A673 (cell line): Measurements from ENCODE around the gene C1orf174. TPM values are rescaled to one million over a fixed set of nuclear protein-coding genes. Genes with fewer than 3 reads are reported as not detected.

Experiments
- BruUV-seq: library from RNA; stranded (reverse); fragments of 400-500 nt; replicated peaks from 2 replicates; lab custom pipeline; 2021; lab: Mats Ljungman, UMichigan
- CTCF ChIA-PET: fragments of 300-600 bp; sonication (Branson Sonifier 250); formaldehyde crosslinking; loops from one replicate; lab custom pipeline; 2022; ENCODE audit warnings: antibody characterized with exemption; lab: Charles Lee
- POLR2A ChIA-PET: fragments of 300-600 bp; sonication (Branson Sonifier 250); formaldehyde crosslinking; loops from one replicate; lab custom pipeline; 2022; ENCODE audit warnings: antibody characterized with exemption; ENCODE audit not compliant: low non-redundant PET; lab: Charles Lee
- DNase-seq: peaks from one replicate; pipeline ENCODE4 v3.0.0-alpha.2; 2015; ENCODE audit warnings: low spot score
- H3K27ac ChIP-seq: fragments of 200-600 bp; sonication (generic); 2 replicates; pipeline ENCODE4 v1.5.1; 2016; ENCODE audit warnings: mixed run types, low read depth, mild to moderate bottlenecking, mixed read lengths, antibody characterized with exemption, low read length; ENCODE audit not compliant: poor library complexity, severe bottlenecking
- H3K27me3 ChIP-seq: fragments of 200-600 bp; sonication (generic); replicated peaks from 2 replicates; pipeline ENCODE4 v1.6.1; 2017; ENCODE audit warnings: mixed run types, low read depth, mild to moderate bottlenecking, mixed read lengths, antibody characterized with exemption, low read length; ENCODE audit not compliant: insufficient read depth, poor library complexity
- H3K36me3 ChIP-seq: fragments of 200-600 bp; sonication (generic); 2 replicates; pipeline ENCODE4 v1.6.1; 2016; ENCODE audit warnings: mixed run types, mild to moderate bottlenecking, mixed read lengths, antibody characterized with exemption, low read length; ENCODE audit not compliant: insufficient read depth, poor library complexity, severe bottlenecking
- H3K4me1 ChIP-seq: fragments of 200-600 bp; sonication (generic); 2 replicates; pipeline ENCODE4 v1.6.1; 2017; ENCODE audit warnings: mixed run types, mild to moderate bottlenecking, mixed read lengths, antibody characterized with exemption, low read length; ENCODE audit not compliant: insufficient read depth, poor library complexity, severe bottlenecking
- H3K4me3 ChIP-seq: fragments of 200-600 bp; sonication (generic); 2 replicates; pipeline ENCODE4 v1.5.1; 2016; ENCODE audit warnings: low read depth, mixed run types, mild to moderate bottlenecking, mixed read lengths, low read length; ENCODE audit not compliant: poor library complexity, severe bottlenecking
- H3K9me3 ChIP-seq: fragments of 200-600 bp; sonication (generic); 2 replicates; pipeline ENCODE4 v1.6.1; 2016; ENCODE audit warnings: mixed run types, low read depth, mild to moderate bottlenecking, mixed read lengths, antibody characterized with exemption, low read length; ENCODE audit not compliant: poor library complexity, severe bottlenecking
- CTCF ChIP-seq: fragments of 300-800, 200-600 bp; sonication (generic); conservative IDR thresholded peaks from 2 replicates; pipeline ENCODE4 v1.5.1; 2017; ENCODE audit warnings: low read depth, mild to moderate bottlenecking, antibody characterized with exemption, low read length, moderate library complexity, mixed read lengths
- EZH2 ChIP-seq: fragments of 200-600 bp; sonication (generic); IDR thresholded peaks from 2 replicates; pipeline ENCODE4 v1.6.1; 2017; ENCODE audit warnings: borderline replicate concordance, low read depth, mild to moderate bottlenecking, mixed read lengths, antibody characterized with exemption, low read length; ENCODE audit not compliant: poor library complexity, severe bottlenecking
- intact Hi-C: fragments of 100-400 bp; cut with micrococcal nuclease; formaldehyde crosslinking; loops from one replicate; pipeline ENCODE4 v1.10.0; 2022; ENCODE audit not compliant: unreplicated experiment
- total RNA-seq: library from RNA; stranded (reverse); gene quantifications from 2 replicates; pipeline ENCODE4 v1.2.3, GENCODE V29; 2021

C1orf174 gene
- total RNA-seq, 1 experiment from 2014 or later: 36.2 TPM

GRCh38 chr1:3915551-3916121, 15.6 kb upstream of the C1orf174 start:
- intact Hi-C loops: no loop called here
- DNase-seq: no peak
- CTCF ChIA-PET: interaction anchor here (0.8 kb wide), 1 partner anchor 1352 kb away, joined by 5 read pairs; no protein-coding TSS in a partner anchor
- H3K27me3 ChIP-seq: peaks cover 7% of the 10 kb centered on the region
- no peaks in the 10 kb centered on the region for H3K9me3 ChIP-seq
- TF ChIP-seq EZH2: no peak
- no peak for TF ChIP-seq CTCF
- peaks cover 6% of the 10 kb centered on the region for H3K4me1 ChIP-seq
- H3K27ac ChIP-seq: no peak overlapping the region
- POLR2A ChIA-PET: no interaction called here
- no peaks in the 10 kb centered on the region for H3K36me3 ChIP-seq
- H3K4me3 ChIP-seq: no peak overlapping the region
- no TSS peak for BruUV-seq

- peaks cover 6% of the 10 kb centered on the region for H3K4me1 ChIP-seq
- H3K36me3 ChIP-seq: no peaks in the 10 kb centered on the region
- TF ChIP-seq EZH2: no peak
- no peak for TF ChIP-seq CTCF
- peaks cover 9% of the 10 kb centered on the region for H3K27me3 ChIP-seq
- H3K4me3 ChIP-seq: no peak overlapping the region
- H3K27ac ChIP-seq: no peak overlapping the region
- no peak for DNase-seq
- CTCF ChIA-PET: interaction anchor here (0.8 kb wide), 1 partner anchor 1352 kb away, joined by 5 read pairs; no protein-coding TSS in a partner anchor
- H3K9me3 ChIP-seq: no peaks in the 10 kb centered on the region
- intact Hi-C loops: no loop called here
- BruUV-seq: no TSS peak
- POLR2A ChIA-PET: no interaction called here
Observed at GRCh38 chr1:3914911-3915310, 14.8 kb upstream of the C1orf174 start.

- no peak overlapping the region for H3K4me3 ChIP-seq
- intact Hi-C loops: no loop called here
- no peaks in the 10 kb centered on the region for H3K9me3 ChIP-seq
- DNase-seq: no peak
- H3K27ac ChIP-seq: no peak overlapping the region
- H3K4me1 ChIP-seq: peaks cover 6% of the 10 kb centered on the region
- H3K27me3 ChIP-seq: peaks cover 13% of the 10 kb centered on the region
- H3K36me3 ChIP-seq: no peaks in the 10 kb centered on the region
- ChIA-PET POLR2A (no interaction called here), CTCF (no interaction called here)
- TF ChIP-seq EZH2: no peak
- no peak for TF ChIP-seq CTCF
- BruUV-seq: no TSS peak
Observed at GRCh38 chr1:3914331-3914851, 14.3 kb upstream of the C1orf174 start.
